Measurements from ENCODE around the gene CCDC57. TPM values are rescaled to one million over a fixed set of nuclear protein-coding genes. Genes with fewer than 3 reads are reported as not detected.

The CCDC57 gene
- polyA plus RNA-seq, 1 donor (not counting 4 experiments of a cell fraction or from before 2014, with no cell fraction given), result 19.2 TPM

GRCh38 chr17:82105417-82105881, 107.2 kb downstream of the CCDC57 start:
- peaks cover 2% of the 10 kb centered on the region for H3K9me1 ChIP-seq (ENCODE audit: control insufficient read depth, extremely low read depth, insufficient read depth, low read length)
- FAIRE-seq (no peak), DNase-seq (ENCODE audit: low read depth, low spot score) (no peak)
- no peak overlapping the region for H3K4me3 ChIP-seq (ENCODE audit: control insufficient read depth in 2 of 3, extremely low read depth in 1 of 3, insufficient read depth in 2 of 3, low read depth in 1 of 3, low read length in 3 of 3)
- H3K9me3 ChIP-seq (ENCODE audit: control insufficient read depth, low read depth, low read length), result no peaks in the 10 kb centered on the region
- peaks cover 30% of the 10 kb centered on the region for H3K4me1 ChIP-seq (ENCODE audit: control insufficient read depth, extremely low read depth, insufficient read depth, low read length)
- no peaks in the 10 kb centered on the region for H3K27me3 ChIP-seq (ENCODE audit: control insufficient read depth, extremely low read depth, insufficient read depth, low read length)
- H3K27ac ChIP-seq (ENCODE audit: control insufficient read depth, insufficient read depth, low read length), result no peak overlapping the region
- H3K4me2 ChIP-seq (ENCODE audit: control insufficient read depth, extremely low read depth, insufficient read depth, low read depth, low read length), result peak overlapping the region; percentile 56
- H3K79me2 ChIP-seq (ENCODE audit: control insufficient read depth, insufficient read depth, low read length), result no peaks in the 10 kb centered on the region
- H3K36me3 ChIP-seq (ENCODE audit: control insufficient read depth in 2 of 2, extremely low read depth in 1 of 2, insufficient read depth in 2 of 2, low read length in 2 of 2), result peaks cover 2 to 6% of the 10 kb centered on the region in 2 experiments
- H2AFZ ChIP-seq (ENCODE audit: control insufficient read depth, low read length), result no peak overlapping the region
- H4K20me1 ChIP-seq (ENCODE audit: control insufficient read depth, extremely low read depth, insufficient read depth, low read length), result no peaks in the 10 kb centered on the region
- dilution Hi-C loops (cut with MboI; ENCODE audit: extremely low pct_ligation_motif_present, low sequenced_read_pairs), result no loop called here
- TF ChIP-seq CTCF (optimal IDR thresholded peaks at IDR 0.05 in 1 of 3, IDR thresholded peaks at IDR 0.05 in 1 of 3, conservative IDR thresholded peaks at IDR 0.05 in 1 of 3; ENCODE audit: extremely low read depth in 1 of 3, insufficient read depth in 2 of 3, low read length in 3 of 3) (no peak), EZH2 (IDR thresholded peaks at IDR 0.05; ENCODE audit: low read length) (no peak)
- peak overlapping the region; percentile 15 for H3K9ac ChIP-seq (ENCODE audit: control insufficient read depth, extremely low read depth, insufficient read depth, low read length)

- peaks cover 2% of the 10 kb centered on the region for H3K9me1 ChIP-seq (ENCODE audit: control insufficient read depth, extremely low read depth, insufficient read depth, low read length)
- no peak for DNase-seq (ENCODE audit: low read depth, low spot score)
- no peaks in the 10 kb centered on the region for H3K27me3 ChIP-seq (ENCODE audit: control insufficient read depth, extremely low read depth, insufficient read depth, low read length)
- no peaks in the 10 kb centered on the region for H3K79me2 ChIP-seq (ENCODE audit: control insufficient read depth, insufficient read depth, low read length)
- no peak overlapping the region for H3K27ac ChIP-seq (ENCODE audit: control insufficient read depth, insufficient read depth, low read length)
- peaks cover 31% of the 10 kb centered on the region for H3K4me1 ChIP-seq (ENCODE audit: control insufficient read depth, extremely low read depth, insufficient read depth, low read length)
- H3K9me3 ChIP-seq (ENCODE audit: control insufficient read depth, low read depth, low read length), result no peaks in the 10 kb centered on the region
- H3K4me2 ChIP-seq (ENCODE audit: control insufficient read depth, extremely low read depth, insufficient read depth, low read depth, low read length), result no peak overlapping the region
- no peaks in the 10 kb centered on the region for H4K20me1 ChIP-seq (ENCODE audit: control insufficient read depth, extremely low read depth, insufficient read depth, low read length)
- no peak overlapping the region for H3K9ac ChIP-seq (ENCODE audit: control insufficient read depth, extremely low read depth, insufficient read depth, low read length)
- H3K4me3 ChIP-seq (ENCODE audit: control insufficient read depth in 2 of 3, extremely low read depth in 1 of 3, insufficient read depth in 2 of 3, low read depth in 1 of 3, low read length in 3 of 3), result no peak overlapping the region
- no peak for FAIRE-seq
- H3K36me3 ChIP-seq (ENCODE audit: control insufficient read depth in 2 of 2, extremely low read depth in 1 of 2, insufficient read depth in 2 of 2, low read length in 2 of 2), result peaks cover 2 to 6% of the 10 kb centered on the region in 2 experiments
- dilution Hi-C loops (cut with MboI; ENCODE audit: extremely low pct_ligation_motif_present, low sequenced_read_pairs), result no loop called here
- TF ChIP-seq CTCF (optimal IDR thresholded peaks at IDR 0.05 in 1 of 3, IDR thresholded peaks at IDR 0.05 in 1 of 3, conservative IDR thresholded peaks at IDR 0.05 in 1 of 3; ENCODE audit: extremely low read depth in 1 of 3, insufficient read depth in 2 of 3, low read length in 3 of 3), result no peak
- no peak for TF ChIP-seq EZH2 (IDR thresholded peaks at IDR 0.05; ENCODE audit: low read length)
- no peak overlapping the region for H2AFZ ChIP-seq (ENCODE audit: control insufficient read depth, low read length)
Observed at GRCh38 chr17:82104797-82105416, 107.7 kb downstream of the CCDC57 start.

Measured in keratinocyte (primary cell).